Tibial nerve (tissue), 3 donors: Measurements from ENCODE around the gene MAT1A.
"Not testable (repeated sequence)": the region's sequence is repeated elsewhere in the genome, so short reads cannot be mapped to it uniquely, and the experiment has no call there.

Source experiments
- POLR2A ChIP-seq, 2 donors: fragments of 450-650 bp; IDR thresholded peaks; one replicate each; pipeline ENCODE4 v1.6.1; 2017; ENCODE audit warnings: antibody characterized with exemption in 2 of 2, mild to moderate bottlenecking in 2 of 2, moderate library complexity in 2 of 2
- TF ChIP-seq, protein P1 (sequence below), 5 experiments: fragments of 200-600 bp in 3 of 5; fragments of 450-650 bp in 2 of 5; sonication (generic) in 3 of 5; IDR thresholded peaks; one replicate each; pipeline ENCODE4 v1.5.1; 2016 to 2019; ENCODE audit warnings: antibody characterized with exemption in 5 of 5, mild to moderate bottlenecking in 3 of 5, moderate library complexity in 2 of 5

DNA sequence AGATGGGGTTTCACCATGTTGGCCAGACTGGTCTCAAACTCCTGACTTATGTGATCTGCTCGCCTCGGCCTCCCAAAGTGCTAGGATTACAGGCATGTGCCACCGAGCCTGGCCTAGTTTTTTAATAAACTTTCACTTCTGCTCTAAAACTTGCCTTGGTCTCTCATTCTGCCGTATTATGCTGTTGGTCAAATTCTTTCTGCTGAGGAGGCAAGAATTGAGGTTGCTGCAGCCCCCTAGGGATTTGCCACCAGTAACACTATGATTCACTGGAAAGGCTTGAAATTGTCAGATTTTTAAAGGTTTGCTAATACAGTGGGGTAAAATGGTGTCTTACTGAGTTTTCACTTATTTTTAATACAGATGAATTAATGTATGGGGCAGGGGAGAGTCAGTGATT lies 62.7 kb downstream of the MAT1A start:
- TF ChIP-seq, protein P1, sequence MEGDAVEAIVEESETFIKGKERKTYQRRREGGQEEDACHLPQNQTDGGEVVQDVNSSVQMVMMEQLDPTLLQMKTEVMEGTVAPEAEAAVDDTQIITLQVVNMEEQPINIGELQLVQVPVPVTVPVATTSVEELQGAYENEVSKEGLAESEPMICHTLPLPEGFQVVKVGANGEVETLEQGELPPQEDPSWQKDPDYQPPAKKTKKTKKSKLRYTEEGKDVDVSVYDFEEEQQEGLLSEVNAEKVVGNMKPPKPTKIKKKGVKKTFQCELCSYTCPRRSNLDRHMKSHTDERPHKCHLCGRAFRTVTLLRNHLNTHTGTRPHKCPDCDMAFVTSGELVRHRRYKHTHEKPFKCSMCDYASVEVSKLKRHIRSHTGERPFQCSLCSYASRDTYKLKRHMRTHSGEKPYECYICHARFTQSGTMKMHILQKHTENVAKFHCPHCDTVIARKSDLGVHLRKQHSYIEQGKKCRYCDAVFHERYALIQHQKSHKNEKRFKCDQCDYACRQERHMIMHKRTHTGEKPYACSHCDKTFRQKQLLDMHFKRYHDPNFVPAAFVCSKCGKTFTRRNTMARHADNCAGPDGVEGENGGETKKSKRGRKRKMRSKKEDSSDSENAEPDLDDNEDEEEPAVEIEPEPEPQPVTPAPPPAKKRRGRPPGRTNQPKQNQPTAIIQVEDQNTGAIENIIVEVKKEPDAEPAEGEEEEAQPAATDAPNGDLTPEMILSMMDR (IDR thresholded peaks at IDR 0.05), result not testable (repeated sequence)
- TF ChIP-seq POLR2A (IDR thresholded peaks at IDR 0.05), result not testable (repeated sequence)
